Jurkat, Clone E6-1 (cell line): ENCODE data around the gene BABAM1.
"Not testable (repeated sequence)": the region's sequence is repeated elsewhere in the genome, so short reads cannot be mapped to it uniquely, and the experiment has no call there.

Experiments
- DNase-seq: peaks from one replicate; pipeline ENCODE4 v3.0.0-alpha.2; 2011; ENCODE audit warnings: low read depth, low spot score
- H3K4me3 ChIP-seq: 2 replicates; pipeline ENCODE4 v1.5.1; 2011; ENCODE audit warnings: mild to moderate bottlenecking, low read length, control low read depth, moderate library complexity

Gene BABAM1

DNA sequence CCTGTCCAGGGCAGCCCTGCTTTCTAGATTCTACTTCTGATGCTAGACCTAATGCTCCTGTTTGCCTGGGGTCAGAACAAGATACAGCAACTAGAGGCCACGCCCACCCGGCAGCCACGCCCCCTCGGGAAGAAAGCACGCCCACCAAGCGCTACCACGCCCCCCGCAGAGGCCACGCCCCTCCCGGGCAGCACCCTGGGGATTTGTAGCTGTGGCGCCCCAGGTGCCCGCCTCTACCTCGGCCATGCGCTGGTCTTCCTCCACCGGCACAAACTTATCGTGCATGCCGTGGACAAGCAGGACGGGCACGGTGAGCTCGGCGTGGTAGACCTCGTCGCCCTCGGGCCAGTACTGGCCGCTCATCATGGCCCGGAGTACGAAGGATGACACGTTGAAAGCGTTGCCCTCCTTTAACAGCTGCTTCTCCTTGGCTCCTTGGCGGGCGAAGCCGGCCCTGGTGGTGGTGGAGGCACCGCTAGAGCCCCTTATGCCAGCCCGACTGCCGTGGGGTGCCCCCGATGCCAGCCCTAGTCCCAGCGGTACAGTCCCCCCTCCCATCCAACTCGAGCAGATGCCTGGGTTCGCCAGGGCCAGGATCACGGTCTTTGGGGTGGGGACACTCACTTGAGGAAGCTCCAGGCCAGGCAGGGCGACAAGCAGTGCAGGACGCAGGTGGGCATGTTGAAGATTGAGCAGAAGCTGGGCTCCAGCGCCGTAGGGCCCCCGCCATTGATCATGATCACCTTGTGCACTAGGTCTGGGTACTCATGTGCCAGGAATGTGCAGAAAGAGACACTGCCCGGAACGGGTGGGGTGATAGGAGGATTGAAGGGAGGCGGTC lies 27.0 kb downstream of the BABAM1 start:
- peak; percentile 35 for DNase-seq
- H3K4me3 ChIP-seq, result no peak overlapping the region

DNA sequence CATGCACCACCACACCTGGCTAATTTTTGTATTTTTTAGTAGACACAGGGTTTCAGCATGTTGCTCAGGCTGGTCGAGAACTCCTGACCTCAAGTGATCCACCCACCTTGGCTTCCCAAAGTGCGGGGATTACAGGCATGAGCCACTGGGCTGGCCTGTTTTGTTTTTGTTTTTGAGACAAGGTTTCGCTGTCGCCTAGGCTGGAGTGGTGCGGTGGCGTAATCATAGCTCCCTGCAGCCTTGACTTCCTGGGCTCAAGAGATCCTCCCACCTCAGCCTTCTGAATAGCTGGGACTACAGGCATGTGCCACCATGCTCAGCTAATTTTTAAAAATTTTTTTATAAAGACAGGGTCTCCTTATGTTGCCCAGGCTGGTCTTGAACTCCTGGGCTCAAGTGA lies 28.3 kb downstream of the BABAM1 start:
- not testable (repeated sequence) for DNase-seq, H3K4me3 ChIP-seq

DNA sequence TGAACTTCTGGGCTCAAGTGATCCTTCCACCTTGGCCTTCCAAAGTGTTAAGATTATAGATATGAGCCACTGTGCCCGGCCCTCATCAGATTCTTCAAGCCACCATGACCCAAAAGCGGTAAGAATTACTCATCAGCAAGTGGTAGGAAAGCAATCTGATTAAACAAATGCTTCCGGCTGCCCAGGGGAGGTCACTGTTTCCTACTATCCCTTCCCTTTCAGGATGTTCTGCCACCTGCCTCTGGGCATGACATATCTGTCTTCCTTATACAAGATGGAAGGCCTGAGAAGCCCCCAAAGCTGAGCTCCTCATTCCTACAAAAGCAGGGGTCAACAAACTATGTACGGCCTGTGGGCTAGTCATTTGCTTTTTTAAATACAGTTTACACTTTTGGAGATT lies 29.0 kb downstream of the BABAM1 start:
- no peak overlapping the region for H3K4me3 ChIP-seq
- DNase-seq, result no peak

DNA sequence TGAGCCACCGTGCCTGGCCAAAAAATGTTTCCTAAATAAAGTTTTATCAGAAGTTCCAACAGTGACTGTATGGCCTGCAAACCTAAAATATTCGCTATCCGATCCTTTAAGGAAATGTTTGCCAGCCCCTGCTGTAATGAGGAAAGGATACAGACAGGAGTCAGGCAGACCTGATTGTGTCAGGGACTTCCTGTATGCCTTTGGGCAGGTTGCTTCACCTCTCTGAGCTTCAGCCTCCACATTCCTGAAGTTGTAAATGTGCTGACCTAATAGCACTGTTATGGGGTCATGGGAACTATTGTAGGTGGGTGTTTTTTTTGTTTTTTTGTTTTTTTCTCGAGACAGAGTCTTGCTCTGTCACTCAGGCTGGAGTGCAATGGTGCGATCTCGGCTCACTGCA lies 29.7 kb downstream of the BABAM1 start:
- no peak overlapping the region for H3K4me3 ChIP-seq

DNA sequence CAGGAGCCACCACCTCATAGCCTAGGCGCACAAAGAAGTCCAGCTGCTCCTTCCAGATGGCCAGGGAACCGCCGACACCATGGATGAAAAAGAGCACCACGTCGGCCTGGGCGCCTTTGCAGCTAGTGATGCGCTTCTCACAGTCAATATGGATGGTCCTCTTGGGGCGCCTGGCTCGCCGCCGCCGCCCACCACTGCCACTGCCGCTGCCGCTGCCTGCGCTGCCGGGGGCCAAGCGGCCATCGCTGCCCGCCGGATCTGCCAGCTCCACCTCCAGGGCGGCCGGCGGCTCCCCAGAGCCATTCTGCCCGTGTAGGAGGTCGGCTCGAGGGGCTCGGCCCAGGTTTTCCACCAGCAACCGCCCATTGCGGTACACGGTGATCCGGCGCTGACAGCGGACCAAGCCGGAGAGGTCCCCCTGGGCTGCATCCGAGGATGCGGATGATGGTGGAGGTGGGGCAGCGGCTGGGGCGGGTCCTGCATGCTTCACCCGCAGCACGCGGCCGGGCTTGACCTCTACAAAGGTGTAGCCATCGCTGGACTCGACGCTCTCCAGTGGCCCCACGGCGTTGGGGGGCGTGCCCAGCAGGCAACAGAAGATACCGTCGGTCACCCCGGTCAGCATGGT lies 33.9 kb downstream of the BABAM1 start:
- no peak for DNase-seq
- H3K4me3 ChIP-seq, result no peak overlapping the region

More for the DNA sequence above, 29.7 kb downstream of the BABAM1 start:
- DNase-seq, result no peak

DNA sequence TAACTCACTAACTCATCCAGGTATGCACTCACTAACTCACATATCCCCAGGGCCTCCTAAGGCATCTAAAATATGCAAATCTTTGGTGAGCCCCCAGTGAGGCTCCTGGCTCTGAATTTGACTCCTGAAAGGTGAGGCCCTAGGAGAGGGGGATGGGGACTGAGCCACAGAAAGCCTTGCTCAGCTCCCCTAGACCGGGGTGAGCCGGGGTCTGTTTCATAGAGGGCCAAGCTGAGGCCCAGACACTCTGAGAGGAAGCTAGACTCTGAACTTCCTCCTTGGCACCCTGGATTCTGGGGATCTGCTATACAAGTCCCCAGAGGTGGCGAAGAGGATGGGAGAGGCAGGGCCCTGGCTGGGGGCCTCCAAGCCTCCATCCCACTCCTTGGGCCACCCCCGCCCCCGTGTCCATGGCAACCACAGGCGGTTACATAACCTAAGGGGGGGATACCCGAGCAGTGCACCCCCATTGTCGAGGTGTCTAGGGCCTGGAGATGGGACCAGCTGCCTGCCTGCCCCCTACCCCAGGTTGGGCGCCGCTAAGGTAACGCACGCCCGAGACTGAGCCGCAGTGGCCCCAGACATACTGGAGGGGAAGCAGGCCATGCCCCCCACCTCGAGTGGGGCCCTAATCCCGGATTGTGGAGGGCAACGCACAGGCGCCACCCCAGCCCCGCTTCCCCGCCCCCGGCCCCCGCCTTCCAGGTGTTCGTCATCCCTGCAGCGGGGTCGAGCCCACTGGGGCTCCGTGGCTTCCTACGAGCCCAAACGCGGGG lies 35.3 kb downstream of the BABAM1 start:
- no peak for DNase-seq
- H3K4me3 ChIP-seq, result peak overlapping the region; percentile 62

DNA sequence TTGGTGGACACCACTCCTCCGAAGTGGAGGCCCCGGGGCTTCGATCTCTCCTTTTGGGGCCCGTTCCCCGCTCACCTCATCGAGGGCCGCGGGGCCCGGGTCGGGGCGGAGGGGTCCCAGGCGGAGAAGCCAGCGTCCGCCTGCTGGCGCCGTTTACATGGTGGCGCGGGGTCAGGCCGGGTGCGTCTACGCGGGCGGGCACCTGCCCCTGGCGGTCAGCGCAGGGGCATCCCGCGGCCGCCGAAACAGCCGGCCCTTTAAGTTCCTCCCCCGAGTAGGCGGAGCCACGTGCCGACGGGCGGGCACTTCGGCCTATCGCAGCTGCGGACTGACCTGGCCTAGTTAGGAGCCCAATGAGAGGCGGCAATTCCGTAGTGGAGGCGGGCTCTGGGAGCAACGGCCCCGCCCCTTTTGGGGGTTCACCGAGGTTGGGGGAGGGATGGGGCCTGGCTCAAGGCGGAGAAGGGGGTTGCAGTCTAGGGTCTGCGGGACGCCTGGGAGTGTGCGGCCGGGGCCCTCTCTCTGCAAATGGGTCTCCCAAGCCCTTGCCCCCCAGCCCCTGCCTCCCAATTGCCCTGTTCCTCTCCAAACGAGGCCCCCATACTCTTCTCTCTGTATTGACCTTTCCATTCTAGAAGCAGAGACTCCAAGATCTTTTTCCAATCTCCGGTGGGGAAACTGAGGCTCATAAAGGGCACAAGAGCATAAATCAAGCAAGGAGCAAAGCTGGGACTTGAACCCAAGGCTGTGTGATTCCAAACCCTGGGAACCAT lies 36.1 kb downstream of the BABAM1 start, which contains the start of gene ABHD8:
ABHD8 (minus strand) TSS at position 259 of the 773 bp plus-strand sequence. CDS start 1,809 bp downstream, outside the sequence.
- peak within 1 kb of the TSS; percentile 62 for H3K4me3 ChIP-seq
- DNase-seq, result peak; percentile 91

DNA sequence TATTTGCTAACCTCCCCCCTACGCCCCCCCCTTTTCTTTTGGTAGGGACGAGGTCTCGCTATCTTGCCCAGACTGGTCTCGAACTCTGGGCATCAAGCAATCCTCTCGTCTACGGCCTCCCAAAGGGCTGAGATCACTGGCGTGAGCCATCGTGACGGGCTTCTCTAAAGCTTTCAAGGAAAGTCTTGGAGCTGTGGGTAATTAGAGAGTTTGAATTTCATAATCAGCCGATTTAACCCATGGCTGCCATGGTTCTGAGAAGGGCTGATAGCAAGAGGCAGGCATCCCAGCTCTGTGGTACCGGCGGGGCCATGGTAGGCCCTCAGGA lies 36.7 kb downstream of the BABAM1 start:
- no peak overlapping the region; the same call in 1 of the 2 replicates for H3K4me3 ChIP-seq

DNA sequence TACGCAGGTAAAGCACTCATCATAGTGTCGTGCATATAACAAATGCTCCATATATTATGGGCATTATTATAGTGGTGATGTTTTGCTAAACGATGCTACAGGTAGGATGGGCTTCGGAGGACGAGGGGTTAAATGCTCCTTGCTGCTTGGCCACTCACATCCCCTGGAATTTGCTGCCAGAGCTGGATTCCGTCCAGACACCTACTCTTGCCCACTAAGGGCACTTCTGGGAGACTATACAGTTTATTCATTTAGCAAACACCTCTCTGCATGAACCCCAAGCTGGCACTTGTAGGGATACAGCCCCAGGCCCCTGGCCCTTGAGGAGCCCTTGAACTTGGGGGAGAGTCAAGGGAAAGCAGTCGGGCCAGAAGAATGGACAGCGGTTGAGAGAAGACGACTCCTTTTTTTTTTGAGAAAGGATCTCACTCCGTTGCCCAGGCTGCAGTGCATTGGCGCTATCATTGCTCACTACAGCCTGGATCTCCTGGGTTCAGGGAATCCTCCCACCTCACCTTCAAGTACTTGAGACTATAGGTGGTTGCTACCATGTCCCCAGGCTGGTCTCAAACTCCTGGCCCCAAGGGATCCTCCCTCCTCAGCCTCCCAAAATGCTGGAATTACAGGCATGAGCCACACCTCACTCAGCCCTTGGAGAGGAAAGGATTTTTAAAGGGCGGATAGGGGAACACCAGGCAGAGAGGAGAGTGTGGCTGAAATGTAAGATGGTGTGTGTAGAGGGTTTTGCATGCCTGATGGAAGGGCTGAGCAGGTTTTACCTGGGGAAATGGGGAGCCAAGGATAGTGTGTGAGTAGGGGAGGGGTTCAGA lies 37.4 kb downstream of the BABAM1 start:
- no peak for DNase-seq
- peak overlapping the region; percentile 89 for H3K4me3 ChIP-seq

More for the DNA sequence above, 36.7 kb downstream of the BABAM1 start:
- no peak for DNase-seq

DNA sequence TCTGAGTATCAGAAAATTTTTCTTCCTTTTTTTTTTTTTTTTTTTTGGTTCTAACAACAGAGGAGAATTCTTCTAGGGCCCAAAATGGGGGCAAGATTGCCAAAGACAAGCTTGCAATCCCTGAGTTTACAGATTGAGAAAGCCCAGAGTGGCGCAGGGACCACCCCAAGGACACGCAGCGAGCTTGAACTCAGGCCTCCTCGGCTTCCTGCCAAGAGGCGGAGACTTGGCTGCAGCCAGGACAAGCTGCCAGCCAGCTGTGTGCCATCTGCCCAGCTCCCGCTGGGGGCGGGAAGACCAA lies 37.9 kb downstream of the BABAM1 start:
- H3K4me3 ChIP-seq, result peak overlapping the region; percentile 89
- DNase-seq, result no peak

DNA sequence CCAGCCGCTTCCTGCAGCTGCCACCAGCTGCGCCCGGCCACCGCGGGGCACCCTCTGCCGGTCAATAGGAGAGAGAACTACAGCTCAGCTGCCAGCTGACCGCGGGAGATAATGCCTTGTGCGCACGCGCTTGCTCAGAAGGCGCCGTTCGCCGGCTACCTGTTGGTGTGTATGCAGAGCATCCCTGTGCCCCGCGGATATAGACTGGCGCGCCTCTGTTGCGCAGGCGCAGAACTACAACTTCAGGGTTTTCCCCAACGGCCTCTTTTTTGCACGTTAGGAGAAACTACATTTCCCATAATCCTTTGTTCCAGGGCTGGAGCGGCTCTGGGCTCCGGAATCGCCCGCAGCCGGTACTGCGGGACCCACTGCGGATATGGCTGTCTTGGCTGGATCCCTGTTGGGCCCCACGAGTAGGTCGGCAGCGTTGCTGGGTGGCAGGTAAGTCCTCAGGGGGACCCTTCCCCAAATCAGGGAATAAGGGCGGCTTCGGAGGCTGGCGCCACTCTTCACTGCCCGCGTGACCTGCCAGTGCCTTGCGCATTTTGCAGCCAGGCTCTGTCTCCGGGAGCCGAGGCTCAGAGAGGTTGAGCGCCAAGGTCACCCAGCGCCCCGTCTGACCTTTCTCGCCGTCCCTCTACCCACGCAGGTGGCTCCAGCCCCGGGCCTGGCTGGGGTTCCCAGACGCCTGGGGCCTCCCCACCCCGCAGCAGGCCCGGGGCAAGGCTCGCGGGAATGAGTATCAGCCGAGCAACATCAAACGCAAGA lies 38.5 kb downstream of the BABAM1 start, which contains the start of gene MRPL34:
MRPL34 (plus strand) TSS at position 356 of the 768 bp plus-strand sequence; CDS start at position 377, 21 bp downstream.
- peak within 1 kb of the TSS; percentile 89 for H3K4me3 ChIP-seq
- peak; percentile 99 for DNase-seq

DNA sequence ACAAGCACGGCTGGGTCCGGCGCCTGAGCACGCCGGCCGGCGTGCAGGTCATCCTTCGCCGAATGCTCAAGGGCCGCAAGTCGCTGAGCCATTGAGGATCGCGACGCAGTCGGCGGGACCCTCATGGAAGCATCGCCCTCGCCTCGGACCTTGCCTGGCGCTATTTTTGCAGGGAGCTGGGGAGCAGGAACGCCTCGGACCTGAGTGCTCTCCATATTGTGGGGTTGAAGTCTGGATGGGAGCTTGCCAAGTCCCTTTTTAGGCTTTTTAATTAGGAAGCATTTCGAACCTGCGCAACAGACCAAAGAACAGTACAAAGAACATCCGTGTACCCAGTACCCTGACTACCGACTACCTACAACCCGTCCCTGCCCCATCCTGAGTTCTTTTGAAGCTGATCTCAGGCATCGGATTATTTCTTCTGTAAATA lies 39.1 kb downstream of the BABAM1 start:
- DNase-seq, result no peak

DNA sequence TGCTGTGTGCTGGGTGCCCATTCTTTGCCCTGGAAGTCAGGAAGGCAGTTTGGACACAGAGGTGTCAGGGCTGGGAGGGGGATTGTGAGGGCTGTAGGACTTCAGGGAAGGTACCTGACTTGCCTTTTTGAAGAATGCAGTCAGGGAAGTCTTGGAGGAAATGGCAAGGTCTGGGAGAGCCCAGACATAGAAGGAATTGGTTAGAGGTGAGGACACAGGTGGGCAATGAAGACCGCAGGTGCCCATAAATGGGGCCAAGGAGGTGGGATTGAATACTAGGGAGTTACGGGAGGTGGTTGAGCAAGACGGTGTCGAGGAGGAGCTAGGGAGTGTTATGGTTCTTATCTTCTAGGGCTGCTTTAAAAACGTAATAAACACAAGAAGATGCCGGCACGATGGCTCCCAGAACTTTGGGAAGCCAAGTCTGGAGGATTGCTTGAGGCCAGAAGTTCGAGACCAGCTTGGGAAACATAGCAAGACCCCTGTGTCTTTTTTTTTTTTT lies 40.7 kb downstream of the BABAM1 start:
- H3K4me3 ChIP-seq, result no peak overlapping the region
- no peak for DNase-seq

More for the DNA sequence above, 39.1 kb downstream of the BABAM1 start:
- H3K4me3 ChIP-seq, result peak overlapping the region; percentile 89

DNA sequence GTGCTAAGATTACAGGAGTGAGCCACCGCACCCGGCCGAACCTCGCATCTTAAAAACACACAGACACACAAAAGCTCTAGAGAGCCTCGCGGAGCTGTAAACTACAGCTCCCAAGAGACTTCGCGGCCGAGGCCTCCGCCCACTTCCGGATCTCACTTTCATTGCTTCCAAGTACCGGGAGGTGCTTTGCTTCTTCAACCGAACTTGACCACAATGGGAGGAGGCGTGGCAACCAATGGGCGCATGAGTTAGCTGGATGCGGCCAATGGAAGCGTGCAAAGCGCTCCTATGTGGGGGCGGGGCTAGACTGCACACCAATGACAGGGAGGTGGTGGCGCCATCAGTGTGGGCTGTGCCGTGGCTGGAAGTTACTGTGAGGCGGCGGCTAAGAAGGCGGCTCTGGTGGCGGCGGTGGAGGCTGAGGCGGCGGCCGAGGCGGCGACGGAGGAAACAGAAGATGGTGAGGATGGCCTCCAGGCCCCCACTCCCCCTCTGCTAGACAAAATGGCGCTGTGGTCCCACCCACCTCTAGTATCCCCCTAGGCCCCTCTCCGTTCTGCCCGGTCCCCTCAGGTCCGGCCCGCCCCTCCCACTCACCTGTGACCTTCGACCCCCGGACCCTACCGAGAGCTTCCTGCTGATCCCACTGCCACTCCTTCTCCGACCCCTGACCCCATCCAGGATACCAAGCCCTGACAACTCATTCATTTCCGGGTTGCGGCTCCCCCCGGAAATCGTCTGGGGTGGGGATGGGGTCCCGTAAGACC lies 42.1 kb downstream of the BABAM1 start, which contains the start of gene DDA1:
DDA1 (plus strand) TSS at position 366 of the 767 bp plus-strand sequence; CDS start at position 458, 92 bp downstream.
- DNase-seq, result peak; percentile 100
- peak within 1 kb of the TSS; percentile 88 for H3K4me3 ChIP-seq

DNA sequence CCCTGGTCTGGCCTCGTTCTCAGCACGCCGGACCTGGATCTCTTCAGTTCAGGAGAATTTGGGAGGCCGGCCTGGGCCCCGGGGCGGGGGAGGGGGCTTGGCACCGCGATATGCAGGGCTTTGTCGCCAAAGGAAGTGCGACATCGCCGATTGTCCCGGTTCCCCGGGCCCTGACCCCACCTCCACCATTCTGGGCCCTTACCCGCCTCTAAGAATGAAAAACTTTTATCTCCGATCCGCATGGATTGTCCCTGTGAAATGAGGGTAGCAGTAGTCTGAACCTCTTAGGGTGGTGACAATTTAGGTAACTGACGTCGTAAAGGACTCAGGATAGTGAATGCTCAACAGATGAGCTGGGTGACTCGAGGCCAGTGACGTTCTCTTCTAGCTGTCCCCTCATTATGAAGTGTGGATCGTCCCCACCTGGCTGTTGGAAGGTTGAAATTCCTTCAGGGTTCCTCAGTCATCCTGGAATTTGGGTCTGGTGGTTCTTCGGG lies 42.8 kb downstream of the BABAM1 start:
- DNase-seq, result no peak
- H3K4me3 ChIP-seq, result peak overlapping the region; percentile 88

DNA sequence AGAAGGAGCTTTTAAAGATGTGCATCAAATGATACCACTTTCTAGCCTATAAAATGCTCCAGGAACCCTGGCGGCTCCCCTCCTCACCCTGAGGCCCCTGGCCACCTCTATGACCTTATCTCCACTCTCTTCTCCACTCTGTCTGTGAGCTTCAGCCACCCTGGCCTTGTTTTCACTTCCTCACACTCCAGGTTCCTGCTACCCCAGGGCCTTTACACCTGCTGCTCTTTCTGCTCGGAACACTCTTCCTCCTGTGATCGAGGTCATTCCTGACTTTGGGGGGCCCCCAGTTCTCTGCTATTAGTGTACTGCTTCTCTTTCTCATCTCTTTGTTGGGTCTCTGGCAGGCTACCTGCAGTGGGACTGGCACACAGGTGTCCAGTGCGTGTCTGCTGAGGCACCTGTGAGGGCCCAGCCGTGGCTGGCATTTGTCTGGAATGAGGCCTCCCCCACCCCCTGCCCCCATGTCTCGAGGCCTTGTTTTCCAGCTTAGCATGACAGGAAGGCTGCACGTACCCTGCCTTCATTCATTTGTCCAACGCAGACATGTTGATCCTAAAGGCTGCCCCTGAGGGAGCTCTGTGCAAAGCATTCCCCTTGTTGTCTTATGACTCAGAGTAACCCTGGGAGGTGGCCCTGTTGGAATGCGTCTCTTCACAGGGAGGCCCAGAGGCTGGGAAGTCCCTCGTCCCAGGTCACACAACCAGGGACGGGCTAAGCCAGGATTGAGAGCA lies 44.4 kb downstream of the BABAM1 start:
- H3K4me3 ChIP-seq, result no peak overlapping the region
- no peak for DNase-seq
